PFSK-1 (cell line): Measurements from ENCODE around the gene HNRNPF.

Source experiments
- FOXP2 ChIP-seq: optimal IDR thresholded peaks from 2 replicates; pipeline ENCODE3; 2011; ENCODE audit warnings: borderline replicate concordance, control low read depth, inconsistent platforms; ENCODE audit not compliant: insufficient read depth; ENCODE audit errors: extremely low read length, extremely low read depth
- POLR2AphosphoS5 ChIP-seq: IDR thresholded peaks from 2 replicates; pipeline ENCODE4 v1.6.1; 2012; ENCODE audit warnings: low read depth, mild to moderate bottlenecking, control low read depth, low read length, moderate library complexity
- SIN3A ChIP-seq: IDR thresholded peaks from 2 replicates; pipeline ENCODE4 v1.6.1; 2012; ENCODE audit warnings: mild to moderate bottlenecking, low read length, moderate library complexity, borderline replicate concordance; ENCODE audit not compliant: insufficient read depth
- TAF1 ChIP-seq: IDR thresholded peaks from 2 replicates; pipeline ENCODE4 v1.6.1; 2012; ENCODE audit warnings: low read length, control low read depth, borderline replicate concordance; ENCODE audit not compliant: insufficient read depth
- TF ChIP-seq, protein P1 (sequence below), 2 experiments: IDR thresholded peaks; 2 replicates each; pipeline versions ENCODE4 v1.6.1 to v1.8.0; 2011 to 2012; ENCODE audit warnings: low read depth in 2 of 2, low read length in 2 of 2, control low read depth in 1 of 2, inconsistent platforms in 1 of 2, mild to moderate bottlenecking in 1 of 2, moderate library complexity in 1 of 2; ENCODE audit not compliant: insufficient read depth in 1 of 2

Gene HNRNPF

DNA sequence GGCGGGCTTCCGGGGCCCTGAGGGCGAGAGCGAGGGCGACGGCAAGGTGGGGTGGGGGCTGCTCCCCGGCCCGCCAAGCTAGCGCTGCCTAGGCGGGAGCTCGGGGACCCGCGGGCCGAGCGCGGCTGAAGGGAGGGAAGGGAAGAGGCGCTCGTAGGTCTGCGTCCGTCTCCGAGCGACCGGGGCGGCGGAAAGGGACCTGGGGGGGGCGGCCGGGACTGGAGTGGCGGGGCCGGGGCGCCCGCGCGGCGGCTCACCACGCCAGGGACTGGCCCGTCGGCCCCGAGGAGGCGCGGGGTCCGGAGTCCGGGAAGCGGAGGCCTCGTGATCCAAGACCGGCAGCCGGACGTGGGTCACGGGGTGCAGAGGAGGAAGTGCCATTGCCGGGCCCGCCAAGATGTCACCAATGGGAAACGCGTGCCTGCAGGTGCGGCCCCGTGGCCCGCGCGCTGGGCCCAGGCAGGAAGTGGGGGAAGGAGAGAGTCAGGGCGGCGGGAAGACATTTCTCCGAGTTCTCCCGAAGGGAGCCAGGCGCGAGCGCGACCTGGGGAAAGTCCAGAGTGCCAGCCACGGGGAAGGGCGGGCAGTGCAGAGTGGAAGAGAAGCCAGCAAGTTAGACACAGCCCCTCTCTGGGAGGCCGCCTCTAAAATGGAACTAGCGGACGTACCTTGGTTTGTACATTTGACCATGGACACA lies 11.9 kb downstream of the HNRNPF start:
- TF ChIP-seq FOXP2 = peak; percentile 84
- peak; percentile 54 for TF ChIP-seq TAF1
- TF ChIP-seq POLR2AphosphoS5 = no peak
- TF ChIP-seq, protein P1, sequence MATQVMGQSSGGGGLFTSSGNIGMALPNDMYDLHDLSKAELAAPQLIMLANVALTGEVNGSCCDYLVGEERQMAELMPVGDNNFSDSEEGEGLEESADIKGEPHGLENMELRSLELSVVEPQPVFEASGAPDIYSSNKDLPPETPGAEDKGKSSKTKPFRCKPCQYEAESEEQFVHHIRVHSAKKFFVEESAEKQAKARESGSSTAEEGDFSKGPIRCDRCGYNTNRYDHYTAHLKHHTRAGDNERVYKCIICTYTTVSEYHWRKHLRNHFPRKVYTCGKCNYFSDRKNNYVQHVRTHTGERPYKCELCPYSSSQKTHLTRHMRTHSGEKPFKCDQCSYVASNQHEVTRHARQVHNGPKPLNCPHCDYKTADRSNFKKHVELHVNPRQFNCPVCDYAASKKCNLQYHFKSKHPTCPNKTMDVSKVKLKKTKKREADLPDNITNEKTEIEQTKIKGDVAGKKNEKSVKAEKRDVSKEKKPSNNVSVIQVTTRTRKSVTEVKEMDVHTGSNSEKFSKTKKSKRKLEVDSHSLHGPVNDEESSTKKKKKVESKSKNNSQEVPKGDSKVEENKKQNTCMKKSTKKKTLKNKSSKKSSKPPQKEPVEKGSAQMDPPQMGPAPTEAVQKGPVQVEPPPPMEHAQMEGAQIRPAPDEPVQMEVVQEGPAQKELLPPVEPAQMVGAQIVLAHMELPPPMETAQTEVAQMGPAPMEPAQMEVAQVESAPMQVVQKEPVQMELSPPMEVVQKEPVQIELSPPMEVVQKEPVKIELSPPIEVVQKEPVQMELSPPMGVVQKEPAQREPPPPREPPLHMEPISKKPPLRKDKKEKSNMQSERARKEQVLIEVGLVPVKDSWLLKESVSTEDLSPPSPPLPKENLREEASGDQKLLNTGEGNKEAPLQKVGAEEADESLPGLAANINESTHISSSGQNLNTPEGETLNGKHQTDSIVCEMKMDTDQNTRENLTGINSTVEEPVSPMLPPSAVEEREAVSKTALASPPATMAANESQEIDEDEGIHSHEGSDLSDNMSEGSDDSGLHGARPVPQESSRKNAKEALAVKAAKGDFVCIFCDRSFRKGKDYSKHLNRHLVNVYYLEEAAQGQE (IDR thresholded peaks at IDR 0.05; ENCODE audit: insufficient read depth in 1 of 2, low read depth in 2 of 2, low read length in 2 of 2) = no peak; a peak in 1 of 4 replicates
- TF ChIP-seq SIN3A = peak; percentile 71; the same call in 1 of the 2 replicates

DNA sequence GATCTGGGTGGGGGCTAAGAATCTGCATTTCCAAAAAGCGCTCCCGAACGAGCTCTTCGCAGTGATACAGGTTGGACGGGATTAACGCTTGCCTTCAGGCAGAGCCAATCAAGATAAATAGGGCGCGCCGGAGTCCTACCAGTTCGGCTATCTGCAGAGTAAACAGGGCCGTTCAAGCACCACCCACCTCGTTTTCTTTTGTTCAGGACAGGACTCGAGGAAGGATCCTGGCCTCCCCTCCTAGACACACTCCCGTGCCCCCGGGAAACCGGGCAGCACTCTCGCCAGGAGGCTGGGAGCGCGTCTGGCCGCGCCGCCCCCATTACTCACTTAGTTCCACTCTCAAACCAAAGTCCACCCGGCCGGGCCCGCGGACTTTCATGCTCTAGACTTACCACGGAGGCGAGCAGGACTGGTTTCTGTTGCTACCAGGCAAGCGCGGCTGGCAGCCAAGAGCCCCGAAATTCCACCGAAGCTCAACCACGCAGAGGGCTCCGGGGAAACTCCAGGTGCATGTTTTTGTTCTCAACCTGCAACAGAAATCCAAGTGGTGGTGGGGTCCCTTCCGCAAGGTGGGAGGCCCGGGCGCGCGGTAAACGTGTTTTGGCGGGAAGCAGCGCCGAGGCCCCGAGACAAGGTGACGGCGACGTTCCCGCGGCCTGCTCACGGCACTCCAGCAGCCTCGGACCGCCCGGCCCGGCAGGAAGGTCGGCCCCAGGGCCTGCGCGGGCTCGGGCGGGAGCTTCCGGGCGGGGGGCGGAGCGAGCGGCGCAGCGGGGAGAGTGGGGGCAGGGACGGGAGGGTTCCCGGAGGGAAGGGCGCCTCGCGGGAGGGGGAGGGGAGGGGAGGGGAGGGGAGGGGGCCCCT lies 12.7 kb downstream of the HNRNPF start:
- peak; percentile 17 for TF ChIP-seq FOXP2
- TF ChIP-seq TAF1 = no peak

DNA sequence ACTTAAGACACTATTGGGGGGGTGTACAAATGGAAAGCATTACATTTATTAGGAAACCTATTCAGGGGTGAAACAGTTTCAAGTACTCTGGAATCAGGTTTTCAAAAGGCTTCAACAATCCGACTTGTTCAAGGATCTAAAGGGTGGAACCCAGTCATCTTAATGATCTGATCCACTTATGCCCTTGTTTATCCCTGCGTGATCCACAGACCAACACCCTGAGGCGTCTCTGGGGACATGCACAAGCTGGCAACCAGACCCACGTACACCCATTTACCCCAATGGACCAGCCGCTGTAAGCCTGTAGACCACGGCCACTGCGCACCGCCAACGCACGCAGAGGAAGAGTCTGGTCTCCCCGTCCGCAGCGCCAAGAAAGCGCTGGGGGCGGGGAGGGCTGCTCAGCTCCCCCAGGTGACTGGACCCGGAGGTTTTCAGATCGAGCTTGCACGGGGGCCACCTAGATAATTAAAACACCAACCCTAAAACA lies 13.4 kb downstream of the HNRNPF start:
- TF ChIP-seq TAF1 (no peak), SIN3A (no peak), POLR2AphosphoS5 (no peak), FOXP2 (no peak)
- TF ChIP-seq, protein P1 (IDR thresholded peaks at IDR 0.05; ENCODE audit: insufficient read depth in 1 of 2, low read depth in 2 of 2, low read length in 2 of 2) = no peak

DNA sequence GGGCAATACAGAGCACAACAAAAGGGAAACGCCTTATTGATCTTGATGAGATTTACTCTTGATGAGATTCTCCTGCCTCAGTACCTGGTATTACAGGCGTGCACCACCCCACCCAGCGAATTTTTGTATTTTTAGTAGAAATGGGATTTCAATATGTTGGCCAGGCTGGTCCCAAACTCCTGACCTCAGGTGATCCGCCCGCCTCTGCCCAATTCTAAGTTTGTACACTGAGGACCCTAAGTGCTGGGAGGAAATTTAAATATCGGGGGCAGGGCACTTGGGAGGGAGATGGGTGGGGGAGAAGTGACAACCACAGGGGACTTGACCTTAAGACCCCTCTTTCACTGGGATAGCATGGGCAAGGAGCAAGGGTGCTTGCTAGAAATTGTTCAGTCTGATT lies 14.1 kb downstream of the HNRNPF start:
- TF ChIP-seq FOXP2 (no peak), POLR2AphosphoS5 (no peak), SIN3A (no peak), TAF1 (no peak)
- TF ChIP-seq, protein P1 (IDR thresholded peaks at IDR 0.05; ENCODE audit: insufficient read depth in 1 of 2, low read depth in 2 of 2, low read length in 2 of 2) = no peak

DNA sequence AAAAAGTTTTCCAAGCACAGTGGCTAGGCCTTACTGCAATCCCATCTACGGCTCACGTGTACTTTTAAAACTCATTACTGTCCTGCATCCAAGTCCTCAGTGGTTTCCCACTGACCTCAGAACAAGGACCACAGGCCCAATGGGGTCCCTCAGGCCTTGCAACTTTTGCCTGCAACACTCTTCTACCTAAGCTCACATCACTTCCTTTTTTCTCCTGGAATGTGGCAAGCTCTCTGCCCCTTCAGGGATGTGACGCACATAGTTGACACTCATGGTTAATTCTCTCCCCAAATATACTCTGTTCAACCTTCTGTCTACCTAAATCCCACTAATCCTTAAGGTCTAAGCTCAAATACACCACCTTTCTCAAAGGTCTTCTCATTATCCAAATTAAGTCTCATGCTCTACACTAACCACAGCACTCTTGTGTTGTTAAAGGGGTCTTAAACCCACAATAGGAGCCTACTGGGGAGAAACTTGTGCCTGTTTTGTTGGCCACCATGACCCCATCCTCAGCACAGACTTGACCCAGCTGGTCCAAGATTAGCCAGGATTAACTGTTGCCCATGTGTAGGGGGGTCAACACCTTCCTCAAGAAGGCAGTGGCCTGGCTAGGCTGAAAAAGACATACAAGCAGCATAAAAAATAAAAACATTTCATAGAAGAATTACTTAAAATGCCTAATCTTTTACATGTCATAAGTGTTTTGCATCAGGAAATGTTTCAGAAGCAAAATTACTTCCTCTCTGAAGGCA lies 15.2 kb downstream of the HNRNPF start:
- no peak for TF ChIP-seq SIN3A
- TF ChIP-seq POLR2AphosphoS5 = no peak
- TF ChIP-seq FOXP2 = no peak
- TF ChIP-seq, protein P1 (IDR thresholded peaks at IDR 0.05; ENCODE audit: insufficient read depth in 1 of 2, low read depth in 2 of 2, low read length in 2 of 2) = no peak
- TF ChIP-seq TAF1 = no peak
